HepG2 (cell line): ENCODE measurements around the gene NDRG3. TPM values are rescaled to one million over a fixed set of nuclear protein-coding genes. Genes with fewer than 3 reads are reported as not detected.

ENCODE experiments used
- BCL6 ChIP-seq: IDR thresholded peaks from 2 replicates; pipeline ENCODE4 v1.6.1; 2016; ENCODE audit warnings: missing genetic modification reagents, missing compliant biosample characterization
- KDM2A ChIP-seq: sonication (generic); formaldehyde crosslinking; IDR thresholded peaks from 2 replicates; pipeline ENCODE4 v1.4.0; 2020; ENCODE audit warnings: low read depth, missing genetic modification reagents, borderline replicate concordance
- KDM5B ChIP-seq: sonication (generic); formaldehyde crosslinking; IDR thresholded peaks from 2 replicates; pipeline ENCODE4 v1.4.0; 2020; ENCODE audit warnings: missing genetic modification reagents, mild to moderate bottlenecking, borderline replicate concordance
- MYC ChIP-seq: sonication (generic); formaldehyde crosslinking; IDR thresholded peaks from 2 replicates; pipeline ENCODE4 v1.9.0; 2021; ENCODE audit warnings: missing genetic modification reagents, borderline replicate concordance
- PHF5A ChIP-seq: IDR thresholded peaks from one replicate; pipeline ENCODE4 v1.6.1; 2018; ENCODE audit warnings: low read depth, missing genetic modification reagents; ENCODE audit not compliant: unreplicated experiment
- RXRA ChIP-seq: sonication (generic); formaldehyde crosslinking; IDR thresholded peaks from 2 replicates; pipeline ENCODE4 v1.5.1; 2020; ENCODE audit warnings: missing genetic modification reagents
- SMYD3 ChIP-seq: sonication (generic); formaldehyde crosslinking; IDR thresholded peaks from 2 replicates; pipeline ENCODE4 v1.8.1; 2023; ENCODE audit warnings: mild to moderate bottlenecking, missing genetic modification reagents
- ZEB1 ChIP-seq: IDR thresholded peaks from 2 replicates; pipeline ENCODE4 v1.6.1; 2012; ENCODE audit warnings: mild to moderate bottlenecking, low read depth, inconsistent platforms; ENCODE audit not compliant: insufficient replicate concordance
- ZIK1 ChIP-seq: sonication (generic); formaldehyde crosslinking; IDR thresholded peaks from 2 replicates; pipeline ENCODE4 v1.5.0; 2020; ENCODE audit warnings: mild to moderate bottlenecking, low read depth, missing genetic modification reagents, borderline replicate concordance
- ZNF10 ChIP-seq: sonication (generic); formaldehyde crosslinking; IDR thresholded peaks from 2 replicates; pipeline ENCODE4 v1.4.0; 2020; ENCODE audit warnings: mild to moderate bottlenecking, low read depth, missing genetic modification reagents, borderline replicate concordance
- ZNF556 ChIP-seq: sonication (generic); formaldehyde crosslinking; IDR thresholded peaks from 2 replicates; pipeline ENCODE4 v1.4.0; 2020; ENCODE audit warnings: mild to moderate bottlenecking, missing genetic modification reagents, borderline replicate concordance
- ZSCAN31 ChIP-seq: sonication (generic); formaldehyde crosslinking; IDR thresholded peaks from 2 replicates; pipeline ENCODE4 v1.5.0; 2020; ENCODE audit warnings: low read depth, mild to moderate bottlenecking, missing genetic modification reagents
- polyA plus RNA-seq, 8 experiments: library from polyadenylated mRNA; depleted of rRNA in 3 of 8; stranded (reverse) in 7 of 8; unstranded in 1 of 8; fragments of >200 nt; fragmentation: Illumina TruSeq in 4 of 8; extraction: Trizol in 4 of 8; gene quantifications; 2 replicates each; pipeline versions ENCODE4 v1.2.1 to v1.2.3, GENCODE V29; 2011 to 2016; ENCODE audit warnings: low read depth in 4 of 8, missing spikeins in 1 of 8, mixed read lengths in 1 of 8; ENCODE audit not compliant: insufficient read depth in 1 of 8
- total RNA-seq, 5 experiments: library from RNA; depleted of rRNA; stranded (reverse); fragments of >200 nt; fragmentation: Illumina TruSeq; extraction: Trizol; gene quantifications; 2 replicates each; pipeline ENCODE4 v1.2.3, GENCODE V29; 2016; ENCODE audit warnings: low read depth in 1 of 5
- TF ChIP-seq, protein P1 (sequence below): sonication (generic); formaldehyde crosslinking; IDR thresholded peaks from 2 replicates; pipeline ENCODE4 v1.4.0; 2020; ENCODE audit warnings: mild to moderate bottlenecking, missing genetic modification reagents
- TF ChIP-seq, protein P2 (sequence below): sonication (generic); formaldehyde crosslinking; IDR thresholded peaks from 2 replicates; pipeline ENCODE4 v1.4.0; 2020; ENCODE audit warnings: missing genetic modification reagents
- TF ChIP-seq, protein P3 (sequence below): fragments of 450-650 bp; IDR thresholded peaks from 2 replicates; pipeline ENCODE4 v1.6.1; 2016
- TF ChIP-seq, protein P4 (sequence below): sonication (generic); formaldehyde crosslinking; IDR thresholded peaks from 2 replicates; pipeline ENCODE4 v1.4.0; 2020; ENCODE audit warnings: missing genetic modification reagents

The NDRG3 gene
- total and polyA plus RNA-seq, 2 of the 13 experiments (the other 11 are each of a cell fraction or from before 2014, with no cell fraction given): 36.0 to 40.5 TPM

DNA sequence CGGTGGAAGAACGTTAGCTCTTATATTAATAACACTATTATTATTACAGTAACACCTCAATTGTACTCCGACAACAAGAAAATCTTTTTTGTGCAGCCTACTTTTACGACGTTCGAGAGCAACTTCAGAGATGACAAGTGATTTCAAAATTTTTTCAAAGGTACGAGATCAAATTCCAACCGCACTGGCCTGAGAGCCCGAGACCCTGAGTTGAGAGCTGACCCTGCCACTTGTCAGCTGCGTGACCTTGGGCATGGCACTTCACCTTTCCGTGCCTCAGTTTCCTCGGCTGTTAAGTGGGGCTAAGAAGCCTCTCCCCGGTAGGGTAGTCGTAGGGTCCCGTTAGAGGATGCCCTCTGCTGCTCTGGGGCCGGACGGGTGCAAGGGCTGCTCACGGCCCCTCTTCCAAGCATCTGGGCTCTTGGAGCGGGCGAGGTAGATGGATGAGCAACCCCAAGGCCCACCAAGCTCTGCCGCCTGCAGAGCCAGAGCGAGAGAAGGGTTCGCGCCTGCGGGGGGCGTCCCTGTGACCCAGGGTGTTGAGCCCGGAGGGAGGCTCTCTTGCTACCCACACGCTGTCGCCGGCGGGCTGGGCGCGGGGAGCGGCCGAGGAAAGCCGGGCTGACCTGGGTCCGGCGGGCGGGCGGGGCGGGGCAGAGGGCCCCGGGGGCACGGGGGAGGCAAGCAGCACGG, 510 bp downstream of the NDRG3 start (continued):
- TF ChIP-seq, protein P1, sequence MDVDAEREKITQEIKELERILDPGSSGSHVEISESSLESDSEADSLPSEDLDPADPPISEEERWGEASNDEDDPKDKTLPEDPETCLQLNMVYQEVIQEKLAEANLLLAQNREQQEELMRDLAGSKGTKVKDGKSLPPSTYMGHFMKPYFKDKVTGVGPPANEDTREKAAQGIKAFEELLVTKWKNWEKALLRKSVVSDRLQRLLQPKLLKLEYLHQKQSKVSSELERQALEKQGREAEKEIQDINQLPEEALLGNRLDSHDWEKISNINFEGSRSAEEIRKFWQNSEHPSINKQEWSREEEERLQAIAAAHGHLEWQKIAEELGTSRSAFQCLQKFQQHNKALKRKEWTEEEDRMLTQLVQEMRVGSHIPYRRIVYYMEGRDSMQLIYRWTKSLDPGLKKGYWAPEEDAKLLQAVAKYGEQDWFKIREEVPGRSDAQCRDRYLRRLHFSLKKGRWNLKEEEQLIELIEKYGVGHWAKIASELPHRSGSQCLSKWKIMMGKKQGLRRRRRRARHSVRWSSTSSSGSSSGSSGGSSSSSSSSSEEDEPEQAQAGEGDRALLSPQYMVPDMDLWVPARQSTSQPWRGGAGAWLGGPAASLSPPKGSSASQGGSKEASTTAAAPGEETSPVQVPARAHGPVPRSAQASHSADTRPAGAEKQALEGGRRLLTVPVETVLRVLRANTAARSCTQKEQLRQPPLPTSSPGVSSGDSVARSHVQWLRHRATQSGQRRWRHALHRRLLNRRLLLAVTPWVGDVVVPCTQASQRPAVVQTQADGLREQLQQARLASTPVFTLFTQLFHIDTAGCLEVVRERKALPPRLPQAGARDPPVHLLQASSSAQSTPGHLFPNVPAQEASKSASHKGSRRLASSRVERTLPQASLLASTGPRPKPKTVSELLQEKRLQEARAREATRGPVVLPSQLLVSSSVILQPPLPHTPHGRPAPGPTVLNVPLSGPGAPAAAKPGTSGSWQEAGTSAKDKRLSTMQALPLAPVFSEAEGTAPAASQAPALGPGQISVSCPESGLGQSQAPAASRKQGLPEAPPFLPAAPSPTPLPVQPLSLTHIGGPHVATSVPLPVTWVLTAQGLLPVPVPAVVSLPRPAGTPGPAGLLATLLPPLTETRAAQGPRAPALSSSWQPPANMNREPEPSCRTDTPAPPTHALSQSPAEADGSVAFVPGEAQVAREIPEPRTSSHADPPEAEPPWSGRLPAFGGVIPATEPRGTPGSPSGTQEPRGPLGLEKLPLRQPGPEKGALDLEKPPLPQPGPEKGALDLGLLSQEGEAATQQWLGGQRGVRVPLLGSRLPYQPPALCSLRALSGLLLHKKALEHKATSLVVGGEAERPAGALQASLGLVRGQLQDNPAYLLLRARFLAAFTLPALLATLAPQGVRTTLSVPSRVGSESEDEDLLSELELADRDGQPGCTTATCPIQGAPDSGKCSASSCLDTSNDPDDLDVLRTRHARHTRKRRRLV (CRISPR knock-in tag): no peak
- TF ChIP-seq, protein P2, sequence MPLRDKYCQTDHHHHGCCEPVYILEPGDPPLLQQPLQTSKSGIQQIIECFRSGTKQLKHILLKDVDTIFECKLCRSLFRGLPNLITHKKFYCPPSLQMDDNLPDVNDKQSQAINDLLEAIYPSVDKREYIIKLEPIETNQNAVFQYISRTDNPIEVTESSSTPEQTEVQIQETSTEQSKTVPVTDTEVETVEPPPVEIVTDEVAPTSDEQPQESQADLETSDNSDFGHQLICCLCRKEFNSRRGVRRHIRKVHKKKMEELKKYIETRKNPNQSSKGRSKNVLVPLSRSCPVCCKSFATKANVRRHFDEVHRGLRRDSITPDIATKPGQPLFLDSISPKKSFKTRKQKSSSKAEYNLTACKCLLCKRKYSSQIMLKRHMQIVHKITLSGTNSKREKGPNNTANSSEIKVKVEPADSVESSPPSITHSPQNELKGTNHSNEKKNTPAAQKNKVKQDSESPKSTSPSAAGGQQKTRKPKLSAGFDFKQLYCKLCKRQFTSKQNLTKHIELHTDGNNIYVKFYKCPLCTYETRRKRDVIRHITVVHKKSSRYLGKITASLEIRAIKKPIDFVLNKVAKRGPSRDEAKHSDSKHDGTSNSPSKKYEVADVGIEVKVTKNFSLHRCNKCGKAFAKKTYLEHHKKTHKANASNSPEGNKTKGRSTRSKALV (CRISPR knock-in tag): no peak
- TF ChIP-seq BCL6 (CRISPR knock-in tag): no peak
- TF ChIP-seq SMYD3: no peak
- TF ChIP-seq ZEB1: no peak
- TF ChIP-seq, protein P3, sequence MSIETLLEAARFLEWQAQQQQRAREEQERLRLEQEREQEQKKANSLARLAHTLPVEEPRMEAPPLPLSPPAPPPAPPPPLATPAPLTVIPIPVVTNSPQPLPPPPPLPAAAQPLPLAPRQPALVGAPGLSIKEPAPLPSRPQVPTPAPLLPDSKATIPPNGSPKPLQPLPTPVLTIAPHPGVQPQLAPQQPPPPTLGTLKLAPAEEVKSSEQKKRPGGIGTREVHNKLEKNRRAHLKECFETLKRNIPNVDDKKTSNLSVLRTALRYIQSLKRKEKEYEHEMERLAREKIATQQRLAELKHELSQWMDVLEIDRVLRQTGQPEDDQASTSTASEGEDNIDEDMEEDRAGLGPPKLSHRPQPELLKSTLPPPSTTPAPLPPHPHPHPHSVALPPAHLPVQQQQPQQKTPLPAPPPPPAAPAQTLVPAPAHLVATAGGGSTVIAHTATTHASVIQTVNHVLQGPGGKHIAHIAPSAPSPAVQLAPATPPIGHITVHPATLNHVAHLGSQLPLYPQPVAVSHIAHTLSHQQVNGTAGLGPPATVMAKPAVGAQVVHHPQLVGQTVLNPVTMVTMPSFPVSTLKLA: no peak
- peak; percentile 54; the same call in 1 of the 2 replicates for TF ChIP-seq KDM2A
- TF ChIP-seq, protein P4, sequence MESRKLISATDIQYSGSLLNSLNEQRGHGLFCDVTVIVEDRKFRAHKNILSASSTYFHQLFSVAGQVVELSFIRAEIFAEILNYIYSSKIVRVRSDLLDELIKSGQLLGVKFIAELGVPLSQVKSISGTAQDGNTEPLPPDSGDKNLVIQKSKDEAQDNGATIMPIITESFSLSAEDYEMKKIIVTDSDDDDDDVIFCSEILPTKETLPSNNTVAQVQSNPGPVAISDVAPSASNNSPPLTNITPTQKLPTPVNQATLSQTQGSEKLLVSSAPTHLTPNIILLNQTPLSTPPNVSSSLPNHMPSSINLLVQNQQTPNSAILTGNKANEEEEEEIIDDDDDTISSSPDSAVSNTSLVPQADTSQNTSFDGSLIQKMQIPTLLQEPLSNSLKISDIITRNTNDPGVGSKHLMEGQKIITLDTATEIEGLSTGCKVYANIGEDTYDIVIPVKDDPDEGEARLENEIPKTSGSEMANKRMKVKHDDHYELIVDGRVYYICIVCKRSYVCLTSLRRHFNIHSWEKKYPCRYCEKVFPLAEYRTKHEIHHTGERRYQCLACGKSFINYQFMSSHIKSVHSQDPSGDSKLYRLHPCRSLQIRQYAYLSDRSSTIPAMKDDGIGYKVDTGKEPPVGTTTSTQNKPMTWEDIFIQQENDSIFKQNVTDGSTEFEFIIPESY (CRISPR knock-in tag): no peak
- TF ChIP-seq ZNF10 (CRISPR knock-in tag): no peak
- no peak for TF ChIP-seq PHF5A
- 0 out of 2 replicates have a peak, but pooled peaks have one; percentile 28 for TF ChIP-seq ZSCAN31 (CRISPR knock-in tag)
- TF ChIP-seq ZNF556: peak; percentile 27; the same call in 1 of the 2 replicates
- peak; percentile 51; the same call in 1 of the 2 replicates for TF ChIP-seq MYC
- no peak; the same call in 1 of the 2 replicates for TF ChIP-seq ZIK1 (CRISPR knock-in tag)
- no peak; the same call in 1 of the 2 replicates for TF ChIP-seq RXRA (CRISPR knock-in tag)
- no peak; the same call in 1 of the 2 replicates for TF ChIP-seq KDM5B (CRISPR knock-in tag)
